Mammary epithelial cell (primary cell): ENCODE results near the gene CD58.

Experiments used
- CTCF ChIP-seq, 2 donors: IDR thresholded peaks in 1 of 2; conservative IDR thresholded peaks in 1 of 2; 2 replicates each; pipeline ENCODE4 v1.5.1; 2011 to 2012; ENCODE audit warnings: inconsistent platforms in 2 of 2, low read length in 2 of 2, mild to moderate bottlenecking in 2 of 2, control low read depth in 1 of 2, low read depth in 1 of 2; ENCODE audit not compliant: insufficient read depth in 1 of 2; ENCODE audit errors: extremely low read depth in 1 of 2
- EZH2 ChIP-seq: IDR thresholded peaks from 2 replicates; pipeline ENCODE4 v1.6.1; 2012; ENCODE audit warnings: low read length, inconsistent platforms, borderline replicate concordance

- TF ChIP-seq CTCF (conservative IDR thresholded peaks at IDR 0.05 in 1 of 2, IDR thresholded peaks at IDR 0.05 in 1 of 2; ENCODE audit: extremely low read depth in 1 of 2, insufficient read depth in 1 of 2, low read depth in 1 of 2, low read length in 2 of 2) (no peak), EZH2 (no peak)
Measured at GRCh38 chr1:116534014-116534739, 36.6 kb downstream of the CD58 start.
